Measurements from ENCODE around the gene IL1RAPL1.

DNA sequence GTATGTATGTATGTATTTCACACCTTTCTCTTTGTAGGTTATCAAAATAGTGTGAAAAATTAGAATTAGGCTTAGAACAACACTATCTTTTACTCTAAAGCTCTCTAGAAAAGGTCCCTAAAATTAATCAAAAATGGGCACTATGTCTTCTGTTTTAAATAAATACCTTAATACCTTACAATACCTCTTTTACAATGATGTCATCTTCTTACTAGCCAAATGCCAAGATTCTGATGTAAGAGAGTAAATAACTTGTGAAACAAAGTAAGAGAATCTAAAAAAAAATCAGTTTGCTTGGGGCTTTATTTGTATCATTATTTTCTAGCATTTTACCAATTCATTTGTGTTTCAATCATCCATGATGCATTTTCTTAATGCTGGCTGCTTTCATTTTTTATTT is 1225.9 kb downstream of the IL1RAPL1 start:
- TF ChIP-seq, protein P1, sequence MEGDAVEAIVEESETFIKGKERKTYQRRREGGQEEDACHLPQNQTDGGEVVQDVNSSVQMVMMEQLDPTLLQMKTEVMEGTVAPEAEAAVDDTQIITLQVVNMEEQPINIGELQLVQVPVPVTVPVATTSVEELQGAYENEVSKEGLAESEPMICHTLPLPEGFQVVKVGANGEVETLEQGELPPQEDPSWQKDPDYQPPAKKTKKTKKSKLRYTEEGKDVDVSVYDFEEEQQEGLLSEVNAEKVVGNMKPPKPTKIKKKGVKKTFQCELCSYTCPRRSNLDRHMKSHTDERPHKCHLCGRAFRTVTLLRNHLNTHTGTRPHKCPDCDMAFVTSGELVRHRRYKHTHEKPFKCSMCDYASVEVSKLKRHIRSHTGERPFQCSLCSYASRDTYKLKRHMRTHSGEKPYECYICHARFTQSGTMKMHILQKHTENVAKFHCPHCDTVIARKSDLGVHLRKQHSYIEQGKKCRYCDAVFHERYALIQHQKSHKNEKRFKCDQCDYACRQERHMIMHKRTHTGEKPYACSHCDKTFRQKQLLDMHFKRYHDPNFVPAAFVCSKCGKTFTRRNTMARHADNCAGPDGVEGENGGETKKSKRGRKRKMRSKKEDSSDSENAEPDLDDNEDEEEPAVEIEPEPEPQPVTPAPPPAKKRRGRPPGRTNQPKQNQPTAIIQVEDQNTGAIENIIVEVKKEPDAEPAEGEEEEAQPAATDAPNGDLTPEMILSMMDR (IDR thresholded peaks at IDR 0.05): no peak
- no peak for TF ChIP-seq POLR2A (IDR thresholded peaks at IDR 0.05)
- no peak for TF ChIP-seq POLR2AphosphoS5 (IDR thresholded peaks at IDR 0.05)

Measured in breast epithelium (tissue), 3 donors.